HepG2 (cell line): ENCODE data around the gene ZDHHC19. TPM values are rescaled to one million over a fixed set of nuclear protein-coding genes. Genes with fewer than 3 reads are reported as not detected.

ENCODE experiments used
- HNF4A ChIP-seq: sonication (generic); formaldehyde crosslinking; IDR thresholded peaks from 2 replicates; pipeline ENCODE4 v1.4.0; 2020; ENCODE audit warnings: missing genetic modification reagents
- KDM5B ChIP-seq: sonication (generic); formaldehyde crosslinking; IDR thresholded peaks from 2 replicates; pipeline ENCODE4 v1.4.0; 2020; ENCODE audit warnings: missing genetic modification reagents, mild to moderate bottlenecking, borderline replicate concordance
- MTF2 ChIP-seq: sonication (generic); formaldehyde crosslinking; IDR thresholded peaks from 2 replicates; pipeline ENCODE4 v1.5.0; 2020; ENCODE audit warnings: missing genetic modification reagents, borderline replicate concordance
- RERE ChIP-seq: IDR thresholded peaks from 2 replicates; pipeline ENCODE4 v1.6.1; 2016; ENCODE audit warnings: low read depth, missing genetic modification reagents, missing compliant biosample characterization
- SAFB2 ChIP-seq: sonication (generic); formaldehyde crosslinking; IDR thresholded peaks from 2 replicates; pipeline ENCODE4 v1.5.1; 2020; ENCODE audit warnings: missing genetic modification reagents, low read depth, mild to moderate bottlenecking, borderline replicate concordance
- ZC3H4 ChIP-seq: sonication (generic); formaldehyde crosslinking; IDR thresholded peaks from 2 replicates; pipeline ENCODE4 v1.4.0; 2020; ENCODE audit warnings: missing genetic modification reagents, borderline replicate concordance
- ZFP91 ChIP-seq: sonication (generic); formaldehyde crosslinking; IDR thresholded peaks from 2 replicates; pipeline ENCODE4 v1.9.0; 2022; ENCODE audit warnings: missing genetic modification reagents, mild to moderate bottlenecking, borderline replicate concordance
- ZNF20 ChIP-seq: sonication (generic); formaldehyde crosslinking; IDR thresholded peaks from 2 replicates; pipeline ENCODE4 v1.4.0; 2020; ENCODE audit warnings: mild to moderate bottlenecking, moderate library complexity, missing genetic modification reagents
- ZNF276 ChIP-seq: sonication (generic); formaldehyde crosslinking; IDR thresholded peaks from 2 replicates; pipeline ENCODE4 v1.4.0; 2020; ENCODE audit warnings: mild to moderate bottlenecking, low read depth, missing genetic modification reagents
- ZNF350 ChIP-seq: sonication (generic); formaldehyde crosslinking; IDR thresholded peaks from 2 replicates; pipeline ENCODE4 v1.4.0; 2020; ENCODE audit warnings: mild to moderate bottlenecking, low read depth, missing genetic modification reagents, borderline replicate concordance
- polyA plus RNA-seq, 8 experiments: library from polyadenylated mRNA; depleted of rRNA in 3 of 8; stranded (reverse) in 7 of 8; unstranded in 1 of 8; fragments of >200 nt; fragmentation: Illumina TruSeq in 4 of 8; extraction: Trizol in 4 of 8; gene quantifications; 2 replicates each; pipeline versions ENCODE4 v1.2.1 to v1.2.3, GENCODE V29; 2011 to 2016; ENCODE audit warnings: low read depth in 4 of 8, missing spikeins in 1 of 8, mixed read lengths in 1 of 8; ENCODE audit not compliant: insufficient read depth in 1 of 8
- total RNA-seq, 5 experiments: library from RNA; depleted of rRNA; stranded (reverse); fragments of >200 nt; fragmentation: Illumina TruSeq; extraction: Trizol; gene quantifications; 2 replicates each; pipeline ENCODE4 v1.2.3, GENCODE V29; 2016; ENCODE audit warnings: low read depth in 1 of 5
- TF ChIP-seq, protein P1 (sequence below): sonication (generic); formaldehyde crosslinking; IDR thresholded peaks from 2 replicates; pipeline ENCODE4 v1.4.0; 2020; ENCODE audit warnings: mild to moderate bottlenecking, missing genetic modification reagents
- TF ChIP-seq, protein P2 (sequence below): sonication (generic); formaldehyde crosslinking; IDR thresholded peaks from 2 replicates; pipeline ENCODE4 v1.8.1; 2023; ENCODE audit warnings: missing genetic modification reagents, inconsistent platforms, borderline replicate concordance
- TF ChIP-seq, protein P3 (sequence below): sonication (generic); formaldehyde crosslinking; IDR thresholded peaks from 2 replicates; pipeline ENCODE4 v1.9.0; 2021; ENCODE audit warnings: missing genetic modification reagents, borderline replicate concordance

Gene ZDHHC19
- total and polyA plus RNA-seq, 2 of the 13 experiments (the other 11 are each of a cell fraction or from before 2014, with no cell fraction given): 0.22 to 0.53 TPM

- TF ChIP-seq, protein P1, sequence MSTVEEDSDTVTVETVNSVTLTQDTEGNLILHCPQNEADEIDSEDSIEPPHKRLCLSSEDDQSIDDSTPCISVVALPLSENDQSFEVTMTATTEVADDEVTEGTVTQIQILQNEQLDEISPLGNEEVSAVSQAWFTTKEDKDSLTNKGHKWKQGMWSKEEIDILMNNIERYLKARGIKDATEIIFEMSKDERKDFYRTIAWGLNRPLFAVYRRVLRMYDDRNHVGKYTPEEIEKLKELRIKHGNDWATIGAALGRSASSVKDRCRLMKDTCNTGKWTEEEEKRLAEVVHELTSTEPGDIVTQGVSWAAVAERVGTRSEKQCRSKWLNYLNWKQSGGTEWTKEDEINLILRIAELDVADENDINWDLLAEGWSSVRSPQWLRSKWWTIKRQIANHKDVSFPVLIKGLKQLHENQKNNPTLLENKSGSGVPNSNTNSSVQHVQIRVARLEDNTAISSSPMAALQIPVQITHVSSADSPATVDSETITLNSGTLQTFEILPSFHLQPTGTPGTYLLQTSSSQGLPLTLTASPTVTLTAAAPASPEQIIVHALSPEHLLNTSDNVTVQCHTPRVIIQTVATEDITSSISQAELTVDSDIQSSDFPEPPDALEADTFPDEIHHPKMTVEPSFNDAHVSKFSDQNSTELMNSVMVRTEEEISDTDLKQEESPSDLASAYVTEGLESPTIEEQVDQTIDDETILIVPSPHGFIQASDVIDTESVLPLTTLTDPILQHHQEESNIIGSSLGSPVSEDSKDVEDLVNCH: no peak
- TF ChIP-seq, protein P2, sequence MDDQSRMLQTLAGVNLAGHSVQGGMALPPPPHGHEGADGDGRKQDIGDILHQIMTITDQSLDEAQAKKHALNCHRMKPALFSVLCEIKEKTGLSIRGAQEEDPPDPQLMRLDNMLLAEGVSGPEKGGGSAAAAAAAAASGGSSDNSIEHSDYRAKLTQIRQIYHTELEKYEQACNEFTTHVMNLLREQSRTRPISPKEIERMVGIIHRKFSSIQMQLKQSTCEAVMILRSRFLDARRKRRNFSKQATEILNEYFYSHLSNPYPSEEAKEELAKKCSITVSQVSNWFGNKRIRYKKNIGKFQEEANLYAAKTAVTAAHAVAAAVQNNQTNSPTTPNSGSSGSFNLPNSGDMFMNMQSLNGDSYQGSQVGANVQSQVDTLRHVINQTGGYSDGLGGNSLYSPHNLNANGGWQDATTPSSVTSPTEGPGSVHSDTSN (CRISPR knock-in tag): no peak
- TF ChIP-seq MTF2 (no peak), ZC3H4 (CRISPR knock-in tag) (no peak), HNF4A (CRISPR knock-in tag) (0 out of 2 replicates have a peak, but pooled peaks have one; percentile 9), ZNF350 (CRISPR knock-in tag) (no peak), KDM5B (CRISPR knock-in tag) (peak; percentile 15; the same call in 1 of the 2 replicates), SAFB2 (CRISPR knock-in tag) (no peak), RERE (no peak), ZNF20 (CRISPR knock-in tag) (no peak), ZFP91 (CRISPR knock-in tag) (no peak), ZNF276 (CRISPR knock-in tag) (no peak)
- TF ChIP-seq, protein P3, sequence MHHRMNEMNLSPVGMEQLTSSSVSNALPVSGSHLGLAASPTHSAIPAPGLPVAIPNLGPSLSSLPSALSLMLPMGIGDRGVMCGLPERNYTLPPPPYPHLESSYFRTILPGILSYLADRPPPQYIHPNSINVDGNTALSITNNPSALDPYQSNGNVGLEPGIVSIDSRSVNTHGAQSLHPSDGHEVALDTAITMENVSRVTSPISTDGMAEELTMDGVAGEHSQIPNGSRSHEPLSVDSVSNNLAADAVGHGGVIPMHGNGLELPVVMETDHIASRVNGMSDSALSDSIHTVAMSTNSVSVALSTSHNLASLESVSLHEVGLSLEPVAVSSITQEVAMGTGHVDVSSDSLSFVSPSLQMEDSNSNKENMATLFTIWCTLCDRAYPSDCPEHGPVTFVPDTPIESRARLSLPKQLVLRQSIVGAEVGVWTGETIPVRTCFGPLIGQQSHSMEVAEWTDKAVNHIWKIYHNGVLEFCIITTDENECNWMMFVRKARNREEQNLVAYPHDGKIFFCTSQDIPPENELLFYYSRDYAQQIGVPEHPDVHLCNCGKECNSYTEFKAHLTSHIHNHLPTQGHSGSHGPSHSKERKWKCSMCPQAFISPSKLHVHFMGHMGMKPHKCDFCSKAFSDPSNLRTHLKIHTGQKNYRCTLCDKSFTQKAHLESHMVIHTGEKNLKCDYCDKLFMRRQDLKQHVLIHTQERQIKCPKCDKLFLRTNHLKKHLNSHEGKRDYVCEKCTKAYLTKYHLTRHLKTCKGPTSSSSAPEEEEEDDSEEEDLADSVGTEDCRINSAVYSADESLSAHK (CRISPR knock-in tag): no peak
Observed at GRCh38 chr3:196216089-196216564, 4.9 kb upstream of the ZDHHC19 start, which contains the start of gene SLC51A (continued).
